HEK293 (cell line): Measurements from ENCODE around the gene MFSD11.

Source experiments
- CTCF ChIA-PET: fragments of 350-600 bp; formaldehyde crosslinking; extraction: SDS; loops from one replicate; lab custom pipeline; 2021; ENCODE audit warnings: antibody characterized with exemption; lab: Yijun Ruan, JAX
- POLR2A ChIA-PET: fragments of 300-600 bp; formaldehyde crosslinking; extraction: SDS; loops from one replicate; lab custom pipeline; 2020; ENCODE audit warnings: antibody characterized with exemption, inconsistent platforms; lab: Yijun Ruan, JAX
- H3K27ac ChIP-seq: fragments of 200-500 bp; sonication (Bioruptor generic); 2 replicates; pipeline ENCODE4 v1.5.1; 2014; ENCODE audit warnings: low read depth, low read length, control low read depth, inconsistent platforms; ENCODE audit errors: extremely low read depth
- H3K36me3 ChIP-seq, 2 experiments: fragments of 200-500 bp in 1 of 2; sonication (Bioruptor generic) in 1 of 2; 1 replicate in 1 of 2; 2 replicates in 1 of 2; pipeline ENCODE4 v1.5.1; 2014 to 2017; ENCODE audit warnings: inconsistent platforms in 2 of 2, low read length in 2 of 2; ENCODE audit not compliant: control insufficient read depth in 2 of 2, insufficient read depth in 1 of 2
- H3K4me1 ChIP-seq: fragments of 200-500 bp; sonication (Bioruptor generic); 2 replicates; pipeline ENCODE4 v1.5.1; 2014; ENCODE audit warnings: mild to moderate bottlenecking, low read length, inconsistent platforms; ENCODE audit not compliant: control insufficient read depth, insufficient read depth
- H3K4me3 ChIP-seq: 2 replicates; pipeline ENCODE4 v1.5.1; 2011; ENCODE audit warnings: low read depth, mild to moderate bottlenecking, control low read depth, low read length, moderate library complexity
- H3K9me3 ChIP-seq: fragments of 200-500 bp; sonication (Bioruptor generic); 2 replicates; pipeline ENCODE4 v1.5.1; 2014; ENCODE audit warnings: low read depth, low read length, inconsistent platforms; ENCODE audit not compliant: control insufficient read depth, insufficient read depth
- BCL11B ChIP-seq: fragments of 450-650 bp; formaldehyde crosslinking; IDR thresholded peaks from 2 replicates; pipeline ENCODE4 v1.5.1; 2016; ENCODE audit warnings: low read depth, missing biosample characterization, missing genetic modification characterization
- EGR2 ChIP-seq: fragments of 450-650 bp; formaldehyde crosslinking; IDR thresholded peaks from 2 replicates; pipeline ENCODE4 v1.5.1; 2016; ENCODE audit warnings: low read depth, missing biosample characterization, missing genetic modification characterization
- HOXD13 ChIP-seq: sonication (generic); formaldehyde crosslinking; IDR thresholded peaks from 2 replicates; pipeline ENCODE4 v1.8.0; 2022; ENCODE audit warnings: missing genetic modification reagents, borderline replicate concordance
- IKZF3 ChIP-seq: fragments of 450-650 bp; IDR thresholded peaks from 2 replicates; pipeline ENCODE4 v1.5.0; 2018; ENCODE audit warnings: missing biosample characterization, mild to moderate bottlenecking, missing genetic modification characterization, moderate library complexity
- INSM2 ChIP-seq: fragments of 450-650 bp; formaldehyde crosslinking; IDR thresholded peaks from 2 replicates; pipeline ENCODE4 v1.5.1; 2016; ENCODE audit warnings: missing biosample characterization, missing genetic modification characterization
- KLF1 ChIP-seq: fragments of 450-650 bp; formaldehyde crosslinking; IDR thresholded peaks from 2 replicates; pipeline ENCODE4 v1.5.1; 2016; ENCODE audit warnings: missing biosample characterization, missing genetic modification characterization
- MZF1 ChIP-seq: fragments of 450-650 bp; formaldehyde crosslinking; IDR thresholded peaks from 2 replicates; pipeline ENCODE4 v1.5.1; 2017; ENCODE audit warnings: missing biosample characterization, missing genetic modification characterization, borderline replicate concordance
- PATZ1 ChIP-seq: fragments of 450-650 bp; formaldehyde crosslinking; IDR thresholded peaks from 2 replicates; pipeline ENCODE4 v1.5.1; 2016; ENCODE audit warnings: missing biosample characterization, missing genetic modification characterization
- SP2 ChIP-seq: fragments of 450-650 bp; formaldehyde crosslinking; IDR thresholded peaks from 2 replicates; pipeline ENCODE4 v1.5.1; 2016; ENCODE audit warnings: missing biosample characterization, missing genetic modification characterization
- ZBTB20 ChIP-seq: fragments of 450-650 bp; formaldehyde crosslinking; IDR thresholded peaks from 2 replicates; pipeline ENCODE4 v1.5.1; 2016; ENCODE audit warnings: missing biosample characterization, missing genetic modification characterization
- ZBTB21 ChIP-seq: fragments of 450-650 bp; formaldehyde crosslinking; IDR thresholded peaks from 2 replicates; pipeline ENCODE4 v1.5.1; 2017; ENCODE audit warnings: missing biosample characterization, missing genetic modification characterization
- ZBTB48 ChIP-seq: fragments of 450-650 bp; formaldehyde crosslinking; IDR thresholded peaks from 2 replicates; pipeline ENCODE4 v1.5.1; 2016; ENCODE audit warnings: missing biosample characterization, missing genetic modification characterization
- ZEB2 ChIP-seq: fragments of 450-650 bp; formaldehyde crosslinking; IDR thresholded peaks from 2 replicates; pipeline ENCODE4 v1.5.1; 2016; ENCODE audit warnings: missing biosample characterization, missing genetic modification characterization
- ZNF146 ChIP-seq: fragments of 450-650 bp; formaldehyde crosslinking; IDR thresholded peaks from 2 replicates; pipeline ENCODE4 v1.5.1; 2016; ENCODE audit warnings: missing biosample characterization, missing genetic modification characterization
- ZNF16 ChIP-seq: fragments of 450-650 bp; formaldehyde crosslinking; IDR thresholded peaks from 2 replicates; pipeline ENCODE4 v1.5.1; 2016; ENCODE audit warnings: low read depth, missing biosample characterization, missing genetic modification characterization
- ZNF174 ChIP-seq: fragments of 450-650 bp; formaldehyde crosslinking; IDR thresholded peaks from 2 replicates; pipeline ENCODE4 v1.5.0; 2017; ENCODE audit warnings: missing biosample characterization, mild to moderate bottlenecking, missing genetic modification characterization
- ZNF18 ChIP-seq: fragments of 450-650 bp; formaldehyde crosslinking; IDR thresholded peaks from 2 replicates; pipeline ENCODE4 v1.5.1; 2016; ENCODE audit warnings: missing biosample characterization, missing genetic modification characterization
- ZNF2 ChIP-seq: fragments of 450-650 bp; formaldehyde crosslinking; IDR thresholded peaks from 2 replicates; pipeline ENCODE4 v1.5.1; 2016; ENCODE audit warnings: missing biosample characterization, missing genetic modification characterization
- ZNF223 ChIP-seq: fragments of 450-650 bp; formaldehyde crosslinking; IDR thresholded peaks from 2 replicates; pipeline ENCODE4 v1.5.1; 2016; ENCODE audit warnings: missing biosample characterization, missing genetic modification characterization
- ZNF423 ChIP-seq: fragments of 450-650 bp; formaldehyde crosslinking; IDR thresholded peaks from 2 replicates; pipeline ENCODE4 v1.5.1; 2016; ENCODE audit warnings: missing biosample characterization, missing genetic modification characterization
- ZNF561 ChIP-seq: fragments of 450-650 bp; IDR thresholded peaks from 2 replicates; pipeline ENCODE4 v1.5.1; 2018; ENCODE audit warnings: missing biosample characterization, missing genetic modification characterization, borderline replicate concordance
- ZNF600 ChIP-seq: fragments of 450-650 bp; formaldehyde crosslinking; IDR thresholded peaks from 2 replicates; pipeline ENCODE4 v1.5.1; 2016; ENCODE audit warnings: missing biosample characterization, missing genetic modification characterization
- ZNF660 ChIP-seq: fragments of 450-650 bp; IDR thresholded peaks from 2 replicates; pipeline ENCODE4 v1.5.1; 2018; ENCODE audit warnings: missing biosample characterization, mild to moderate bottlenecking, missing genetic modification characterization
- ZNF747 ChIP-seq: fragments of 450-650 bp; formaldehyde crosslinking; IDR thresholded peaks from 2 replicates; pipeline ENCODE4 v1.5.1; 2016; ENCODE audit warnings: missing biosample characterization, missing genetic modification characterization
- ZNF785 ChIP-seq: fragments of 450-650 bp; formaldehyde crosslinking; IDR thresholded peaks from 2 replicates; pipeline ENCODE4 v1.5.1; 2016; ENCODE audit warnings: missing biosample characterization, missing genetic modification characterization
- ZNF791 ChIP-seq: fragments of 450-650 bp; formaldehyde crosslinking; IDR thresholded peaks from 2 replicates; pipeline ENCODE4 v1.5.1; 2016; ENCODE audit warnings: missing biosample characterization, missing genetic modification characterization
- ZNF792 ChIP-seq: fragments of 450-650 bp; formaldehyde crosslinking; IDR thresholded peaks from 2 replicates; pipeline ENCODE4 v1.5.1; 2016; ENCODE audit warnings: missing biosample characterization, missing genetic modification characterization
- ZSCAN30 ChIP-seq: fragments of 450-650 bp; IDR thresholded peaks from 2 replicates; pipeline ENCODE4 v1.5.1; 2018; ENCODE audit warnings: missing biosample characterization, mild to moderate bottlenecking, missing genetic modification characterization, moderate library complexity
- ZSCAN4 ChIP-seq: fragments of 450-650 bp; formaldehyde crosslinking; IDR thresholded peaks from 2 replicates; pipeline ENCODE4 v1.5.1; 2017; ENCODE audit warnings: missing biosample characterization, missing genetic modification characterization
- ZXDB ChIP-seq: fragments of 450-650 bp; formaldehyde crosslinking; IDR thresholded peaks from 2 replicates; pipeline ENCODE4 v1.5.1; 2016; ENCODE audit warnings: missing biosample characterization, missing genetic modification characterization

Gene MFSD11

GRCh38 chr17:76716146-76716838 lies 21.6 kb upstream of the MFSD11 start:
- ChIA-PET POLR2A (interaction anchor here (0.5 to 3.1 kb wide), 14 partner anchors 8 to 1720 kb away, joined by 3 to 22 read pairs (median 4); partner anchors contain the start of genes JMJD6, METTL23 and MFSD11), CTCF (interaction anchor here (0.5 to 9.8 kb wide), 14 partner anchors 10 to 1261 kb away, joined by 3 to 175 read pairs (median 6); partner anchors contain the start of genes JMJD6 and METTL23)
- peak overlapping the region; percentile 70 for H3K27ac ChIP-seq
- peaks cover 42 to 81% of the 10 kb centered on the region in 2 experiments for H3K36me3 ChIP-seq
- no peaks in the 10 kb centered on the region for H3K9me3 ChIP-seq
- no peak overlapping the region for H3K4me3 ChIP-seq
- peaks cover 32% of the 10 kb centered on the region for H3K4me1 ChIP-seq
- TF ChIP-seq ZNF792 (tag by site-specific recombination) (no peak), ZNF174 (tag by site-specific recombination) (no peak), ZNF747 (tag by site-specific recombination) (no peak), ZSCAN30 (tag by site-specific recombination) (peak; percentile 53), ZXDB (tag by site-specific recombination) (peak; percentile 22; the same call in 1 of the 2 replicates), ZEB2 (peak; percentile 61), ZNF18 (no peak; the same call in none of the 2 replicates), ZNF223 (no peak), IKZF3 (tag by site-specific recombination) (peak; percentile 89; the same call in 1 of the 2 replicates), ZNF561 (tag by site-specific recombination) (peak; percentile 44; the same call in 1 of the 2 replicates), ZNF2 (tag by site-specific recombination) (0 out of 2 replicates have a peak, but pooled peaks have one; percentile 40), INSM2 (0 out of 2 replicates have a peak, but pooled peaks have one; percentile 12), ZNF660 (no peak), HOXD13 (no peak), ZBTB48 (peak; percentile 95), ZNF785 (tag by site-specific recombination) (no peak), MZF1 (tag by site-specific recombination) (peak; percentile 21; the same call in 1 of the 2 replicates), KLF1 (tag by site-specific recombination) (no peak), ZBTB20 (tag by site-specific recombination) (peak; percentile 87), EGR2 (no peak), ZBTB21 (0 out of 2 replicates have a peak, but pooled peaks have one; percentile 44), ZNF791 (tag by site-specific recombination) (no peak), ZNF600 (tag by site-specific recombination) (peak; percentile 98), PATZ1 (tag by site-specific recombination) (peak; percentile 32), ZNF146 (no peak), ZSCAN4 (no peak), ZNF423 (peak; percentile 89), ZNF16 (tag by site-specific recombination) (no peak), BCL11B (no peak), SP2 (peak; percentile 20; the same call in 1 of the 2 replicates)
